C4-2B (cell line): ENCODE measurements around the gene CLSTN2.

Experiments used
- CTCF ChIP-seq: fragments of 450-650 bp; conservative IDR thresholded peaks from 2 replicates; pipeline ENCODE4 v1.5.1; 2017; ENCODE audit warnings: mild to moderate bottlenecking
- ZFX ChIP-seq: fragments of 450-650 bp; IDR thresholded peaks from 2 replicates; pipeline ENCODE4 v1.6.1; 2017

GRCh38 chr3:140493271-140493670, 558.3 kb downstream of the CLSTN2 start:
- TF ChIP-seq CTCF (no peak), ZFX (no peak)
